GM18861 (cell line): ENCODE results near the gene APOBEC3B.
"Not testable (repeated sequence)": the region's sequence is repeated elsewhere in the genome, so short reads cannot be mapped to it uniquely, and the experiment has no call there.

Experiments
- ATAC-seq: cut with Tn5 transposase; IDR thresholded peaks from one replicate; pipeline ENCODE4 v1.9.1; 2021; ENCODE audit not compliant: unreplicated experiment

The APOBEC3B gene

GRCh38 chr22:38981992-38982927, at the start of gene APOBEC3B:
Gene APOBEC3B, plus strand, starts transcription at chr22:38982347. Its CDS starts 107 bp downstream, at chr22:38982454.
- peak; percentile 41 for ATAC-seq

GRCh38 chr22:38935023-38935422, 47.1 kb upstream of the APOBEC3B start:
- ATAC-seq = no peak

- ATAC-seq = no peak
Measured at GRCh38 chr22:38935616-38936015, 46.5 kb upstream of the APOBEC3B start.

- ATAC-seq = no peak
Measured at GRCh38 chr22:38936562-38936961, 45.6 kb upstream of the APOBEC3B start.

GRCh38 chr22:38937036-38937435, 45.1 kb upstream of the APOBEC3B start:
- ATAC-seq = no peak

- ATAC-seq = no peak
Measured at GRCh38 chr22:38937541-38937940, 44.6 kb upstream of the APOBEC3B start.

GRCh38 chr22:38938221-38938620, 43.9 kb upstream of the APOBEC3B start:
- ATAC-seq = no peak

GRCh38 chr22:38938925-38939324, 43.2 kb upstream of the APOBEC3B start:
- ATAC-seq = no peak

- no peak for ATAC-seq
Measured at GRCh38 chr22:38940811-38941384, 41.2 kb upstream of the APOBEC3B start.

- ATAC-seq = peak; percentile 66
Measured at GRCh38 chr22:38941488-38941987, 40.6 kb upstream of the APOBEC3B start.

- no peak for ATAC-seq
Measured at GRCh38 chr22:38942702-38943101, 39.4 kb upstream of the APOBEC3B start.

- no peak for ATAC-seq
Measured at GRCh38 chr22:38943201-38943600, 38.9 kb upstream of the APOBEC3B start.

- no peak for ATAC-seq
Measured at GRCh38 chr22:38943882-38944281, 38.3 kb upstream of the APOBEC3B start.

- no peak for ATAC-seq
Measured at GRCh38 chr22:38944653-38945052, 37.5 kb upstream of the APOBEC3B start.

- not testable (repeated sequence) for ATAC-seq
Measured at GRCh38 chr22:38945706-38946338, 36.3 kb upstream of the APOBEC3B start.

GRCh38 chr22:38946771-38947170, 35.4 kb upstream of the APOBEC3B start:
- no peak for ATAC-seq

- ATAC-seq = no peak
Measured at GRCh38 chr22:38947321-38948140, 34.6 kb upstream of the APOBEC3B start.

- ATAC-seq = no peak
Measured at GRCh38 chr22:38948181-38948940, 33.8 kb upstream of the APOBEC3B start.

GRCh38 chr22:38949889-38950405, 32.2 kb upstream of the APOBEC3B start:
- no peak for ATAC-seq
